Measurements from ENCODE around the gene ZNHIT3.

ZNHIT3 gene

DNA sequence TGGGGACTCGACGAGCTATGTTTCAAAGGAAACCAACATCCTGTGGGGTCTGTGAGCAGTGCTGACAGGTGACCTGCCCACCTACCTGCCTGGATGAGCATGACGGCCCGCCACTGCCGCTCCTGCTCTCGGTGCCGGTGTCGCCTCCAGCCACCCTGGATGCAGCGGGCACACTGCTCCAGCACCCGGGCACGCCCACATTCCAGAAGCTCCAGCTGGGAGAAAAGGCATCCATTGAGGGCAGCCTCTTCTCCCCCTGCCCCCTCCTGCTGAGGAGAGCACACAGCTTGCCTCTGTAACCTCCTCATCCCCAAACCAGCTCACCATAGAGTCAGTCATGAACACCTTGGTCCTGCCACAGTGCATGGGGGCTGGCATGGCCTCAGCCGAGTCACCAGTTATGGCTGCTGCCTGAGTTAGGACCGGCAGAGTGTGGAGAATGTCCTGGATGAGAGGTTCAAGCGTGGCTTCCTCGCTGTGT, 14.3 kb downstream of the ZNHIT3 start:
- TF ChIP-seq, protein P1, sequence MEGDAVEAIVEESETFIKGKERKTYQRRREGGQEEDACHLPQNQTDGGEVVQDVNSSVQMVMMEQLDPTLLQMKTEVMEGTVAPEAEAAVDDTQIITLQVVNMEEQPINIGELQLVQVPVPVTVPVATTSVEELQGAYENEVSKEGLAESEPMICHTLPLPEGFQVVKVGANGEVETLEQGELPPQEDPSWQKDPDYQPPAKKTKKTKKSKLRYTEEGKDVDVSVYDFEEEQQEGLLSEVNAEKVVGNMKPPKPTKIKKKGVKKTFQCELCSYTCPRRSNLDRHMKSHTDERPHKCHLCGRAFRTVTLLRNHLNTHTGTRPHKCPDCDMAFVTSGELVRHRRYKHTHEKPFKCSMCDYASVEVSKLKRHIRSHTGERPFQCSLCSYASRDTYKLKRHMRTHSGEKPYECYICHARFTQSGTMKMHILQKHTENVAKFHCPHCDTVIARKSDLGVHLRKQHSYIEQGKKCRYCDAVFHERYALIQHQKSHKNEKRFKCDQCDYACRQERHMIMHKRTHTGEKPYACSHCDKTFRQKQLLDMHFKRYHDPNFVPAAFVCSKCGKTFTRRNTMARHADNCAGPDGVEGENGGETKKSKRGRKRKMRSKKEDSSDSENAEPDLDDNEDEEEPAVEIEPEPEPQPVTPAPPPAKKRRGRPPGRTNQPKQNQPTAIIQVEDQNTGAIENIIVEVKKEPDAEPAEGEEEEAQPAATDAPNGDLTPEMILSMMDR (IDR thresholded peaks at IDR 0.05; ENCODE audit: low read depth, low read length, missing control alignments), result no peak
- DNase-seq (ENCODE audit: low read depth), result no peak
- no peak overlapping the region for H3K4me3 ChIP-seq (ENCODE audit: low read depth, low read length)

DNA sequence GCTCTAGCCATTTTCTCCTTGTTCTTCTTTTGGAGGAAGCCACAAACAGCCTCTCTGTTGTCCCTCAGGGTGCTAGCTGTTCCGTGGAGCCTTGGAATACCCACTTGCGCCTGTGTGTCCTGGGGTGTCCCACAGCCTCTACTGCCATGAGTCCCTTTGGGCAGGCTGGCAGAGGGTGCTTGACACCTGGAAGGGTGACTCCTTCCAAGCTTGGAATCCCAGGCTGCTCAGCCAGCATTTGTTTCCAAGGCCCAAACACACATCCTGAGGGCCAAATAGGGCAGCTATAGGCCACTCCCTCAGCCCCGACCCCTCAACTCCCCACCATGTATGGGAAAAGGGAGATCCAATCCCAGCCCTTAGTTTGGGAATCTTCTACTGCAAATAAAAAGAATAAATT, 14.9 kb downstream of the ZNHIT3 start:
- H3K4me3 ChIP-seq (ENCODE audit: low read depth, low read length), result no peak overlapping the region
- TF ChIP-seq, protein P1 (IDR thresholded peaks at IDR 0.05; ENCODE audit: low read depth, low read length, missing control alignments), result no peak

DNA sequence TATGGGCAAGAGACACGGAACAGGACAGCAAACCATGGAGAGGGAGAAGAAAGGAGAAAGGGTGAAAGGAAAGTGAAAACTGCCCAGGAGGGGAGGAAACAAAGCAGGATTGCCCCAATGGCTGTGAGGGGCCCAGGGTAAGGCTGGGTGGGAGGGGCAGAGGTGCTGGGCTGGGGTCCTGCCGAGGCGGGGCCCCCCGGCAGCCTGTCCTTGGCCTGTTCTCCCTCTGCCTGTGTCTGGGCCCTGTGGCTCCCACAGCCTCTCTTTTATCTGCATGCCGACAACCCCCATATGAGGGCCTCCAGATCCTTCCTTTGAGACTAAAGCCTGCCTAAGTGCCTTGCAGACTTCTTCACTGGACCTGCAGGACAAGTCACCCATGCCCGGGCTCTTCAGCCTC, 15.5 kb downstream of the ZNHIT3 start:
- TF ChIP-seq, protein P1 (IDR thresholded peaks at IDR 0.05; ENCODE audit: low read depth, low read length, missing control alignments), result no peak
- H3K4me3 ChIP-seq (ENCODE audit: low read depth, low read length), result no peak overlapping the region
- DNase-seq (ENCODE audit: low read depth), result no peak

More for the DNA sequence above, 14.9 kb downstream of the ZNHIT3 start:
- DNase-seq (ENCODE audit: low read depth), result no peak

DNA sequence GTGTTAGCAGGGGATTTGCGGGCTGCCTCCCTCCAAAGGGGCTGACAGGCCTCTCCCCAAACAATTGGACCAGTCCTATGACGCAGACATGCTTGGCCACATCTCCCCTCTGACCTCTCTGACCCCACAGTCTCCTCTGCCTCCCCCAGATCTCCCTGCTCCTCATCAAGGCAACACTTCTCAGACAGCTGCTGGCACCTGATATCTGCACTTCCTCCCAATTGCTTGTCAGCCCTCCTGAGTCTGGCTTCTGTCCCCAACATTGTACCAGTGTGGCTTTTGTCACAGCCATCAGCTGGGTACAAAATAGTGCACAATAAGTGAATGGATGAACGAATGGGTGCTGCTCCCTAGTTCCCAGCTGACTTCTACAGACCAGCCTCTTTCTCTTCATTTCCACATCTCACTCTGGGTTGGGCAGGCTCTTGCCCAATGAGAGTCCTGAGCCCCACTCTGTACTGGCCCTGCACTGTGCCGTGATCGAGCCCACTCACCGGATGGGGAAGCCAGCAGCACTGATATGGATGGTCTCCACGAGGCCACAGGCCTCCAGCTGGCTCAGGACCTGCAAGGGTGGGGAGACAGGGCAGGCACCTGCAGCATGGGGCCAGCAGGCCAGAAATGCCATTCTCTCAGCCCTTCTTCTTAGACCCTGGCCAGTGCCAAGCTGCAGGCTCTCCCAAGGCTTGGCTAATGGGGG, 17.1 kb downstream of the ZNHIT3 start:
- TF ChIP-seq, protein P1 (IDR thresholded peaks at IDR 0.05; ENCODE audit: low read depth, low read length, missing control alignments), result no peak
- DNase-seq (ENCODE audit: low read depth), result no peak
- H3K4me3 ChIP-seq (ENCODE audit: low read depth, low read length), result no peak overlapping the region

DNA sequence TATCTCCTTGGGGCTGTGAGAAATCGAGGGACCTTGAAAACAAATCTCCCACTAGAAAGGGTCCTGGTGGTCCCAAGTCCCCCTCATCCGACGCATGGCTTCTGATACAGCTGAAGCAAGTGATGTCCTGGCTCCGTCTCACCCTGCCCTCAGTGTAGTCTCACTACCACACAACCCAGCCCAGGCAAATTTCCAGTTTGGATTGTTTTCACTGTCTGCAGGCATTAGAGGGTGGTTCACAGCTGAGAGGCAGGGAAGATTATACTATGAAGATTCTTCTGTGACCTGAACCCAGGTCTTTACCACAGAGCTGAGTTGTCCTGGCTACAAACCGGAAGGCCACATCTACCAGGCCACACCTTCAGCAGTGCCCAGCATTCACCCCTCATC, 17.7 kb downstream of the ZNHIT3 start:
- no peak for DNase-seq (ENCODE audit: low read depth)
- TF ChIP-seq, protein P1 (IDR thresholded peaks at IDR 0.05; ENCODE audit: low read depth, low read length, missing control alignments), result no peak
- H3K4me3 ChIP-seq (ENCODE audit: low read depth, low read length), result no peak overlapping the region

DNA sequence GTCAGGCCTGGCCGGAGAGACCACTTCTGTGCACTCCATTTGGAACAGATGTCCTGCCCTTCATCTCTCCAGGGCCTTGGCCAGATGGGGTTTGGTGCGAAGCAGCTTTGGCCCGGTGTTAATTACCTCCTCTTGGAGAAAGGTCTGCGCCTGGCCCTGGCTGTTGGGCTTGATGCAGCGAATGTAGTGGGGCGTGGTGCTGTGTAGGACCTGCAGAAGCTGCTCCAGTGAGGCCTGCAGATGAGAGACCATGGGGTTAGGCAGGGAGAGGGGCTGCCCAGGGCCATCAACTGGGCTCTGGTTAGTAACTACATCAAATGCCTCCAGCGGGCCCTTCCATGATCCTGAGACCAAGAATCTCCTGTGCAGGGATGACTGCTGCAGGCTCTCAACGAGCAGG, 18.7 kb downstream of the ZNHIT3 start:
- no peak overlapping the region for H3K4me3 ChIP-seq (ENCODE audit: low read depth, low read length)
- TF ChIP-seq, protein P1 (IDR thresholded peaks at IDR 0.05; ENCODE audit: low read depth, low read length, missing control alignments), result no peak
- no peak for DNase-seq (ENCODE audit: low read depth)

DNA sequence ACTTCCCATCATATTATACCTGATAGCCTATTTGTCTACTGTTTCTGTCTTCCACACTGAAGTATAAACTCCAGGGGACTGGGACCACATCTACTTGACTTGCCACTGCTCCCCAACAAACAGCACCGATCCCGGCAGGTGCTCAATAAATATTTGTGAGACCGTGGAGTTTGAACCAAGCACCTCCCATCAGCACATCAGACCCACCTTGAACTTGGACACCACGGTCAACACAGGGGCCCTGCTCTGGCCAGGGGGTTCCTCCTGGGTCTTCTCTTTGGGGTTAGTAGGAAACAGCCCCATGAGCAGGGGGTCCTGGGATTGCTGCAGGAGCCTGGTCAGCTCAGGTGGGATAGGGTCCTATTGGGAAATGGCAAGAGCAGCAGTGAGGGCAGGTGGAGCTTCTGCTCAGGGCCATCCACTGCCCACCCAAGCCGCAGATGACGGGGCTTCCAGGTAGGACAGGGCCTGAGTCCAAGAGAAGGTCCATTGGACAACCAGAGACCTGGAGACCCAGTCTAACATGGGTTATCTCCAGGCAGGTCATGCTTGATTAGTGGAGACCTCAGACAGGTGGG, 19.9 kb downstream of the ZNHIT3 start:
- TF ChIP-seq, protein P1 (IDR thresholded peaks at IDR 0.05; ENCODE audit: low read depth, low read length, missing control alignments), result no peak
- DNase-seq (ENCODE audit: low read depth), result no peak
- no peak overlapping the region for H3K4me3 ChIP-seq (ENCODE audit: low read depth, low read length)

Measured in GM12864 (cell line).